ENCODE results near the gene ITIH3. TPM values are rescaled to one million over a fixed set of nuclear protein-coding genes. Genes with fewer than 3 reads are reported as not detected.

Gene ITIH3
- total and polyA plus RNA-seq, 2 donors from 2014 or later, result 2.1 to 2.3 TPM

GRCh38 chr3:52849656-52850055, 55.1 kb downstream of the ITIH3 start:
- intact Hi-C loops (cut with DNase I), result no loop called here
- Histone ChIP-seq H3K4me3 (ENCODE audit: low read length in 3 of 3) (no peak overlapping the region), H3K36me3 (ENCODE audit: control insufficient read depth in 2 of 3, insufficient read depth in 3 of 3, low read length in 3 of 3) (peaks cover 2 to 31% (median 17%) of the 10 kb centered on the region in 3 donors), H3K9ac (ENCODE audit: low read length in 3 of 3) (no peak overlapping the region), H3K27ac (ENCODE audit: low read depth in 2 of 2, low read length in 2 of 2) (no peak overlapping the region), H3K27me3 (ENCODE audit: control insufficient read depth, insufficient read depth, low read length) (no peaks in the 10 kb centered on the region), H3K4me1 (ENCODE audit: control insufficient read depth in 2 of 3, insufficient read depth in 2 of 3, low read depth in 1 of 3, low read length in 3 of 3) (peaks cover 0 to 4% (median 0%) of the 10 kb centered on the region in 3 donors), H3K9me3 (ENCODE audit: control insufficient read depth in 2 of 3, insufficient read depth in 1 of 3, low read length in 3 of 3) (no peaks in the 10 kb centered on the region)
- TF ChIP-seq CTCF (IDR thresholded peaks at IDR 0.05; ENCODE audit: borderline replicate concordance, extremely low read depth, insufficient read depth), result no peak
- FAIRE-seq (no peak), DNase-seq (peak in 1 of 5 donors; percentile 43)

- Histone ChIP-seq H3K9me3 (ENCODE audit: control insufficient read depth in 2 of 3, insufficient read depth in 1 of 3, low read length in 3 of 3) (no peaks in the 10 kb centered on the region), H3K4me1 (ENCODE audit: control insufficient read depth in 2 of 3, insufficient read depth in 2 of 3, low read depth in 1 of 3, low read length in 3 of 3) (no peaks in the 10 kb centered on the region), H3K27ac (ENCODE audit: low read depth in 2 of 2, low read length in 2 of 2) (no peak overlapping the region), H3K36me3 (ENCODE audit: control insufficient read depth in 2 of 3, insufficient read depth in 3 of 3, low read length in 3 of 3) (peaks cover 2 to 31% (median 17%) of the 10 kb centered on the region in 3 donors), H3K27me3 (ENCODE audit: control insufficient read depth, insufficient read depth, low read length) (no peaks in the 10 kb centered on the region), H3K9ac (ENCODE audit: low read length in 3 of 3) (no peak overlapping the region), H3K4me3 (ENCODE audit: low read length in 3 of 3) (no peak overlapping the region)
- intact Hi-C loops (cut with DNase I), result no loop called here
- peak in 4 of 5 donors; percentile 31 to 60 (median 51) for DNase-seq
- no peak for FAIRE-seq
- TF ChIP-seq CTCF (IDR thresholded peaks at IDR 0.05; ENCODE audit: borderline replicate concordance, extremely low read depth, insufficient read depth), result peak; percentile 49
Observed at GRCh38 chr3:52851348-52851747, 56.8 kb downstream of the ITIH3 start.

- no peak overlapping the region for H3K27ac ChIP-seq (ENCODE audit: low read depth in 2 of 2, low read length in 2 of 2)
- no peaks in the 10 kb centered on the region for H3K27me3 ChIP-seq (ENCODE audit: control insufficient read depth, insufficient read depth, low read length)
- no peak for TF ChIP-seq CTCF (IDR thresholded peaks at IDR 0.05; ENCODE audit: borderline replicate concordance, extremely low read depth, insufficient read depth)
- no peak for FAIRE-seq
- no peak for DNase-seq
- no peaks in the 10 kb centered on the region for H3K9me3 ChIP-seq (ENCODE audit: control insufficient read depth in 2 of 3, insufficient read depth in 1 of 3, low read length in 3 of 3)
- H3K4me1 ChIP-seq (ENCODE audit: control insufficient read depth in 2 of 3, insufficient read depth in 2 of 3, low read depth in 1 of 3, low read length in 3 of 3), result no peaks in the 10 kb centered on the region
- H3K36me3 ChIP-seq (ENCODE audit: control insufficient read depth in 2 of 3, insufficient read depth in 3 of 3, low read length in 3 of 3), result peaks cover 2 to 31% (median 17%) of the 10 kb centered on the region in 3 donors
- H3K9ac ChIP-seq (ENCODE audit: low read length in 3 of 3), result no peak overlapping the region
- H3K4me3 ChIP-seq (ENCODE audit: low read length in 3 of 3), result no peak overlapping the region
- intact Hi-C loops (cut with DNase I), result no loop called here
Observed at GRCh38 chr3:52852419-52852818, 57.8 kb downstream of the ITIH3 start.

GRCh38 chr3:52854013-52854412, 59.4 kb downstream of the ITIH3 start:
- peaks cover 2 to 22% (median 12%) of the 10 kb centered on the region in 3 donors for H3K36me3 ChIP-seq (ENCODE audit: control insufficient read depth in 2 of 3, insufficient read depth in 3 of 3, low read length in 3 of 3)
- H3K27ac ChIP-seq (ENCODE audit: low read depth in 2 of 2, low read length in 2 of 2), result no peak overlapping the region
- no peaks in the 10 kb centered on the region for H3K9me3 ChIP-seq (ENCODE audit: control insufficient read depth in 2 of 3, insufficient read depth in 1 of 3, low read length in 3 of 3)
- H3K4me1 ChIP-seq (ENCODE audit: control insufficient read depth in 2 of 3, insufficient read depth in 2 of 3, low read depth in 1 of 3, low read length in 3 of 3), result no peaks in the 10 kb centered on the region
- TF ChIP-seq CTCF (IDR thresholded peaks at IDR 0.05; ENCODE audit: borderline replicate concordance, extremely low read depth, insufficient read depth), result no peak
- H3K27me3 ChIP-seq (ENCODE audit: control insufficient read depth, insufficient read depth, low read length), result no peaks in the 10 kb centered on the region
- intact Hi-C loops (cut with DNase I), result no loop called here
- FAIRE-seq (no peak), DNase-seq (peak in 2 of 5 donors; percentile 39 to 55)
- H3K9ac ChIP-seq (ENCODE audit: low read length in 3 of 3), result no peak overlapping the region
- H3K4me3 ChIP-seq (ENCODE audit: low read length in 3 of 3), result no peak overlapping the region
